ENCODE measurements around the gene SUSD3.

The SUSD3 gene

DNA sequence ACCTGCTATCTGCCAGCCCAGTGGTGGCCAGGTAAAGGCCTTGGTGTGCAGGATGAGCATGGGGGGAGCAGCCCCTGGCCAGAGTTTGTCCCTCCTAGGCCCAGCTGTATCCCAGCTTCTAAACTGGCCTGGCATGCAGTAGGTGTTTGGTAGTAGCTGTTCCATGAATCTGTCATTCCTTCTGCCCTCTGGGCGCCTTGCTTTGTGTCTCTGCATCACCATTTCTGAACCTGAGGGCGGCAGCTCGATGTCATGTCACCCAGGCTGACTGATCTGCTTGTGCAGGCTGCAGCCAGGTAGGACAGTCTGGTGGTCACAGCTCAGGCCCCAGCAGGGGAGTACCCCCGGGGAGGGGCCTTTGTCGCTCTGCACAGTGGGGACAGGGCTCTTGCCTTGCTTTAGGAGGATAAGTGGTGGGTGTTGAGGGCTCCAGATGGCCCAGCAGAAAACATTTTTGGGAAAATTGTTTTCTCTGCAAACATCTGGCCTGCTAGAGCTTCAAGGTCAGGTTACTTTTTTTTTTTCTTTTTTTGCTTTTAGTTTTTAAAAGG lies 4.6 kb upstream of the SUSD3 start:
- DNase-seq (ENCODE audit: low spot score), result no peak

GRCh38 chr9:93054758-93055704 lies 3.5 kb upstream of the SUSD3 start:
- DNase-seq (ENCODE audit: low spot score), result no peak

DNA sequence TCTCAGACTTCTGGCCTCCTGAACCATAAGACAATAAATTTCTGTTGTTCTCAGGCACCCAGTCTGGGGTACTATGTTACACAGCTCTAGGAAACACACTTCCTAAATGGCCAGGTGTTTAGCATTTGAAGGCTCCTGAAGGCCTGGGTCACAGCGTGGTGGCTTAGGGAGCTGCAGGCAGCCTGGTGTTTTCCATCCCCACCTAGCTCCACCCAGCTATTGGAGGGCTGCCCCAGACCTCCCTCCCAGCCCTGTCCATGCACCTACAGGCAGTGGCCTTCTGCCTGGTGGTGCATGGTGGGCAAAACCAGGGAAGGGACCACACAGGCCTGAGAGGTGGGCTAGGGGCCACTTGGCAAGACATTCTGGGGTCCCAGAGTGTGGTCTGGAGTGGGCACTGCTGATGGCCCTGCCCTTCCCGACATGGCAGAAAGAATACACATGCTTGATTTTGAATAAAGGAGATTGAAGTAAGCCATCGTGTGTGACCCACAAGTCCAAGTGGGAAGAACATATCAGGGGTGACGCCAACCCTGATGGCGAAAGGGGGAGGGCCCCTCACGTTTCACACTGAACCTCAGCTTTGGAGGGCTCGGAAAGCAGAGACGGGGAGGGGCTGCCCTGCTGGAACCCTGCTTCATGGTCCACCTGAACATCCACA lies 1.3 kb upstream of the SUSD3 start:
- DNase-seq (ENCODE audit: low spot score), result no peak

- no peak for DNase-seq (ENCODE audit: low spot score)
These were observed 672 bp upstream of the SUSD3 start for GRCh38 chr9:93057703-93058354.

DNA sequence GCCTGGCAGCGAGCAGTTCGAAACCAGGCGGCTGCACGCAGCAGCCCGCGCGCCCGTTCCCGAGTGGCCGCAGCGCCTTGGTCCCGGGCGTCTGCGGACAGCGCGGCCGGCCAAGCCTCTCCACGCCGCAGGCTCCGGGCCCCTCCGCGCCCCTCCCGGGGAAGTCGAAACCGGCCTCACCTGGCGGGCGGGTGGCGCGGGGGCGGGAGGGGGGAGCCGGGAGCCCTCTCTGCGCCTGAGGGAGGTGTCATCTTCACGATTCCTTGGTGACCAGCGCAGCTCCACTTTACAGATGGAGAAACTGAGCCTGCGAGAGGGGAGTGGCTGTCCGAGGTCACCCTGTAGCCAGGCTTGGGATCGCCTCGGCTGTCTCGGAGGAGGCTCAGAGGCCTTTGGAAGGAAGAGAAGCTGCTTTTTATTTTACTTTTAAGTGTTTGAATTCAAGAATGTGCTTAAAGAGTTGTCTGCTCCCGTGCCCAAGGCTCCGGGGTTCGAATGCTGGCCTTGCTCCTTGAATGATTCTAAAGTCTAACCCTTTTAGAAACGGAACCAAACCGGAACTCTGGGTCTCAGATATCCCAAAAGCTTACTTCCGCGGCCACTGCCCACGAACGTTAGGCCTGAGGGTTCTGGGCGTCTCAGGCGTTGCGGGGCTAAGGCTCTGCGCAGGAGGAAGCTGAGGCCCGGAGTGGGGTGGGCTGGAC lies 662 bp downstream of the SUSD3 start:
- DNase-seq (ENCODE audit: low spot score), result no peak

GRCh38 chr9:93059715-93060578 lies 1.4 kb downstream of the SUSD3 start:
- DNase-seq (ENCODE audit: low spot score), result no peak

- DNase-seq (ENCODE audit: low spot score), result no peak
These were observed 2.3 kb downstream of the SUSD3 start for GRCh38 chr9:93060746-93061259.

GRCh38 chr9:93061260-93061751 lies 2.8 kb downstream of the SUSD3 start:
- no peak for DNase-seq (ENCODE audit: low spot score)

- no peak for DNase-seq (ENCODE audit: low spot score)
These were observed 3.6 kb downstream of the SUSD3 start for GRCh38 chr9:93061791-93062763.

DNA sequence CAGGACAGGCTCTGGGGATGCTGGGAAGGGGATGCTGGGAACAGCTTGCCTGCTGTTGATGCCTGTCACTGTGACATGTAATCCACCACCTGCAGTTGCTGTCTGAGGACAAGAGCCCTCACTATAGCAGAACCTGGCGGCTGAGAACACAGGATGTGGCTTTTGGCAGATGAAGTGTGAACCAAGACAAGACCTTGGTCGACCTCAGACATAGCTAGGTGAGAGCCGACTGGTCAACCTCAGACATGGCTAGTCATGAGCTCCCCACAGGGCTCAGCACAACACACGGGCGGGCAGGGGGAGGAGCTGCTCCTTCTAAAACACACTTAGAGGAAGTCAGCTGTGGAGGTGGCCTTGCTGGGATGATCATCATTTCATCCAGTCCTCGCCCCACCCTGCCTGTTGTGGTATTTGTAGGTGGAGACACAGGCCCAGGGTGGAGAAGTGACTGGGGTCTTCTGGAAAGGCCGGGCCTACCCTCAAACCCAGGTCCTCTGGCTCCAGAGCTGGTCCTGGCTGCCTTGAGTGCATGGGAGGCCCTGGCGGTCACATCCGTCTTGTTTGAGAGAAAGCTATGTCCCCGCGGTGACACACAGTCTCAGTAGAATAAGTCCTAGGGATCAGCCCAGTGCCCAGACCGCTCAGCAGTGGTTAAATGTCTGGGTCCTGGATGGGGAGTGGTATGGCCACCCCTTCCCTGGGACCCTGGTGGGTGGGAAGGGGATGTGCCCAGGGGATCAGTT lies 6.1 kb downstream of the SUSD3 start:
- no peak for DNase-seq (ENCODE audit: low spot score)

DNA sequence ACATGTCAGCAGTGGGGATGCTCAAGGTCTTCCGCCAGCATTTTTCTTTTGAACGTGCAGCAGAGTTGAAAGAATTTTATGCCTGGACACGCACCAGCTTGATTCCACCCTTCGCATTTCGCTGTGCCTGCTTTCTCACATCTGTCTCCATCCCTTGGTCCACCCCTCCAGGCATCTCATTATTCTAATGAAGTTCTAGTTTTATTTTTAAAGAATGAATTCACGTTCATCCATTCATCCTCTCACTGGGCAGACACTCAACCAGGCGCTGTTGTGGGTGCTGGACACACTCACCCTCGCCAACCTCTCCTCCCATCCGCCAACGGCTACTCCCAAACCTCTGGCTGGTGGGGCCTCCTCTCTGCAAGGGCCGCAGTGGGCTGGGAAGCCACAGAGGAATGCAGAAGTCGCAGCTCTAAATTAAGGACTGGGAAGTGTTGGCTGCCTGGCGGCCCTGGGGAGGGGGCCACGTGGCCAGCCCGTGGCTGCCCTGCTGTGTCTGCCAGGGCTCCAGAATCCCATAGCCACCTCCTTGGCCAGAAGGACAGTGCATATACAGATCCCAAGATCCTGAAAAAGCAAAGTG lies 6.7 kb downstream of the SUSD3 start:
- DNase-seq (ENCODE audit: low spot score), result no peak

DNA sequence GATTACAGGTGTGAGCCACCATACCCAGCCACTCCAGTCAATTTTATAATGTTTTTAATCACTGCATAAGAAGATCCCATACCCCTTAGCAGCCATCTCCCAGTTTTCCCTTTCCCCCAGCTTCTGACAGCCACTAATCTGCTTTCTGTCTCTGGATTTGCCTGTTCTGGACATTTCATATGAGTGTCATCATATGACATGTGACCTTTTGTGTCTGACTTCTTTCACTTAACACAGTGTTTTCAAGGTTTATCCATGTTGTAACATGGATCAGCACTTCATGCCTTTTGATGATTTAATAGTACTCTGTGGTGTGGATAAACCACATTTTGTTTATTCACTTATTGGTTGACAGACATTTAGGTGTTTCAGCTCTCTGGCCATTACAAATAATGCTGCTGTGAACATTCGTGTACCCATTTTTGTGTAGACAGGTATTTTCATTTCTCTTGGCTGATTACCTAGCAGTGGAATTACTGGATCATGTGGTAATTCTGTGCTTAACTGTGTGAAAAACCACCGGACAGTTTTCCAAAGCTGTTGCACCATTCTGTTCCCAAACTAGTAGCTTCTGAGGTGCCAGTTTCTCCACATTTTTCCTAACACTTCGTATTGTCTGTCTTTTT lies 8.6 kb downstream of the SUSD3 start:
- DNase-seq (ENCODE audit: low spot score), result no peak

- DNase-seq (ENCODE audit: low spot score), result no peak
These were observed 10.5 kb downstream of the SUSD3 start for GRCh38 chr9:93068956-93069355.

GRCh38 chr9:93071464-93071863 lies 13.0 kb downstream of the SUSD3 start:
- DNase-seq (ENCODE audit: low spot score), result peak; percentile 83

DNA sequence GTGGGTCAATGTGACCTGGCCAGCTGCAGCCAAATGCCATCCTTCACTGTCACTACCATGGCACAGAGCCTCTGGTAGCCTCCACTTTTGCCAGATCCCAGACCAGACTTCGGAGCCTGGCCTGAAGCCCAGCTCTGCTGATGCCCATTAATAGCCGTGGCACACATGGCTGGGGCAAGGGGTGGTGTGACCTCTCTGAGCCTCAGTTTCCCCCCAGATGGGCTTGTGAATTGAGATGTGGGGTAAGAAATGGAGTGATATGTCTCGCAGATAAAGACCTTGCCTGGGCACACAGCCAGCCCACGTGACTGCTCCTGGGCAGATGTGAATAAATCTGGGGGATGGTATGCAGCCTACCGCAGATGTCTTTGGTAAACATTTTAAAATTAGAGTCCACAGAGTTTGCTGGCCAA lies 13.9 kb downstream of the SUSD3 start:
- DNase-seq (ENCODE audit: low spot score), result no peak

DNA sequence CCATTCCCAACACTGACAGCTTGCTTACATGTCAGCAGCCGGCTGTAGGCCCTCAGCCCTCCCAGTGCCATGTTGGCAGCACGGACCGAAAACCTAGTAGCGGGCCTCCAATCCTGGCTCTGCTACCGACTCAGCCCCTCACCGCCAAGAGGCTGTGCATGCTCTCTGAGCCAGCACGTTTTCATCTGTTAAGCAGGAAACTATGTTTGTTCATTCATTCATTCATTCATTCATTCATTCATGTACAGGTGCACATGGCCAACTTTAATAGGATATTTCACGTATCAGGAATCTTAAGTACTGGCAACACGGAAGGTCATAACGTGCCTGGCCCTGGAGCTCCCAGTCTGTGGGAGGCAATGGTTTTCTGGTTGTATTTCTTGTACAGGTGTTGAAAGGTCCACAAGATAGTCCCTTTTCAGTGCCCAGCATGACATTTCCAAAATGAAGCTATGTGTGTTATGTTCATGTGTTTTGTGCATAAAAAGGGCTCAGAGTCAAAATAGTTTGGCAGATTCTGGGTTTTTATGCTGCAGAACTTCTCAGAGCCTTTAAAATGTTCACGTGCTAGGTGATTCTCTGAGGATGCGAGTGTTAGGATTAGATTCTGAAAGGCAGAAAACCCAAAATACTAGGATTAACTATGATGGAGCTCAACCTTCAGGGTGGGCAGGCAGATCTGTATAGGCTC lies 17.7 kb downstream of the SUSD3 start:
- DNase-seq (ENCODE audit: low spot score), result no peak

- no peak for DNase-seq (ENCODE audit: low spot score)
These were observed 18.3 kb downstream of the SUSD3 start for GRCh38 chr9:93076792-93077128.

All from hematopoietic multipotent progenitor cell treated with erythropoietin and hydrocortisone succinate and interleukin-3 and kit ligand, for 15 days (in vitro differentiated cells).